IMR-90 (cell line): ENCODE data around the gene CDV3. TPM values are rescaled to one million over a fixed set of nuclear protein-coding genes. Genes with fewer than 3 reads are reported as not detected.

Experiments
- ATAC-seq: fragments of 200-7000 bp; cut with Tn5 transposase; 2 replicates; pipeline ENCODE4 v1.9.1; 2020; ENCODE audit warnings: low read depth, mild to moderate bottlenecking, moderate library complexity
- BruUV-seq: library from RNA; stranded (reverse); fragments of 400-500 nt; replicated peaks from 2 replicates; lab custom pipeline; 2021; lab: Mats Ljungman, UMichigan
- CTCF ChIA-PET: fragments of 300-600 bp; formaldehyde crosslinking; extraction: SDS; loops from one replicate; lab custom pipeline; 2021; ENCODE audit warnings: antibody characterized with exemption; lab: Yijun Ruan, JAX
- POLR2A ChIA-PET: fragments of 300-600 bp; sonication (Branson Sonifier 250); formaldehyde crosslinking; loops from one replicate; lab custom pipeline; 2022; ENCODE audit warnings: antibody characterized with exemption; ENCODE audit not compliant: unreplicated experiment; lab: Charles Lee
- DNase-seq: peaks from one replicate; pipeline ENCODE4 v3.0.0; 2013
- H2AFZ ChIP-seq: replicated peaks from 2 replicates; pipeline ENCODE3; 2013; ENCODE audit warnings: low read length, mild to moderate bottlenecking; ENCODE audit not compliant: poor library complexity
- H2AK5ac ChIP-seq: 2 replicates; pipeline ENCODE4 v1.6.1; 2013; ENCODE audit warnings: low read depth, low read length, inconsistent platforms
- H2AK9ac ChIP-seq: replicated peaks from 2 replicates; pipeline ENCODE3; 2013; ENCODE audit warnings: mild to moderate bottlenecking, low read depth, low read length, moderate library complexity; ENCODE audit not compliant: poor library complexity
- H2BK120ac ChIP-seq: 2 replicates; pipeline ENCODE4 v1.6.1; 2013; ENCODE audit warnings: low read depth, low read length, inconsistent platforms
- H2BK15ac ChIP-seq: 3 replicates; pipeline ENCODE4 v1.6.1; 2013; ENCODE audit warnings: low read depth, low read length, inconsistent platforms
- H2BK20ac ChIP-seq: 2 replicates; pipeline ENCODE4 v1.6.1; 2013; ENCODE audit warnings: low read depth, mild to moderate bottlenecking, inconsistent platforms, low read length, moderate library complexity
- H2BK5ac ChIP-seq: 2 replicates; pipeline ENCODE4 v1.6.1; 2013; ENCODE audit warnings: mild to moderate bottlenecking, low read depth, low read length, inconsistent platforms; ENCODE audit not compliant: poor library complexity, severe bottlenecking
- H3K14ac ChIP-seq: replicated peaks from 2 replicates; pipeline ENCODE4 v1.6.1; 2013; ENCODE audit warnings: low read depth, low read length, inconsistent platforms
- H3K18ac ChIP-seq: 2 replicates; pipeline ENCODE4 v1.6.1; 2013; ENCODE audit warnings: low read depth, low read length, control low read depth
- H3K23ac ChIP-seq: 2 replicates; pipeline ENCODE4 v1.6.1; 2013; ENCODE audit warnings: low read depth, low read length, inconsistent platforms
- H3K27ac ChIP-seq: 2 replicates; pipeline ENCODE4 v1.5.1; 2013; ENCODE audit warnings: mild to moderate bottlenecking, control low read depth, low read length; ENCODE audit not compliant: insufficient read depth
- H3K27me3 ChIP-seq: 2 replicates; pipeline ENCODE4 v1.6.1; 2013; ENCODE audit warnings: low read length; ENCODE audit not compliant: control insufficient read depth, insufficient read depth
- H3K36me3 ChIP-seq: 2 replicates; pipeline ENCODE4 v1.6.1; 2013; ENCODE audit warnings: low read length, mixed read lengths; ENCODE audit not compliant: control insufficient read depth, insufficient read depth
- H3K4ac ChIP-seq: 2 replicates; pipeline ENCODE4 v1.6.1; 2013; ENCODE audit warnings: low read depth, low read length, inconsistent platforms
- H3K4me1 ChIP-seq: 2 replicates; pipeline ENCODE4 v1.6.1; 2013; ENCODE audit warnings: low read length, mixed read lengths; ENCODE audit not compliant: control insufficient read depth, insufficient read depth
- H3K4me2 ChIP-seq: 2 replicates; pipeline ENCODE4 v1.6.1; 2013; ENCODE audit warnings: low read depth, mild to moderate bottlenecking, control low read depth, low read length, moderate library complexity
- H3K4me3 ChIP-seq: 2 replicates; pipeline ENCODE4 v1.5.1; 2013; ENCODE audit warnings: low read depth, mild to moderate bottlenecking, control low read depth, low read length, moderate library complexity; ENCODE audit not compliant: insufficient read depth
- H3K56ac ChIP-seq: 2 replicates; pipeline ENCODE4 v1.6.1; 2013; ENCODE audit warnings: low read length, inconsistent platforms; ENCODE audit not compliant: insufficient read depth; ENCODE audit errors: extremely low read depth
- H3K79me1 ChIP-seq, 2 experiments: 2 replicates each; pipeline ENCODE4 v1.6.1; 2013; ENCODE audit warnings: low read length in 2 of 2, inconsistent platforms in 1 of 2, low read depth in 1 of 2
- H3K9ac ChIP-seq: 2 replicates; pipeline ENCODE4 v1.6.1; 2013; ENCODE audit warnings: low read depth, low read length, control low read depth
- H3K9me1 ChIP-seq: 2 replicates; pipeline ENCODE4 v1.6.1; 2013; ENCODE audit warnings: low read length, inconsistent platforms; ENCODE audit not compliant: insufficient read depth
- H3K9me3 ChIP-seq: 2 replicates; pipeline ENCODE4 v1.6.1; 2013; ENCODE audit warnings: low read length; ENCODE audit not compliant: control insufficient read depth, insufficient read depth
- H4K20me1 ChIP-seq: 2 replicates; pipeline ENCODE4 v1.6.1; 2013; ENCODE audit warnings: low read length, inconsistent platforms; ENCODE audit not compliant: insufficient read depth
- H4K5ac ChIP-seq: 2 replicates; pipeline ENCODE4 v1.6.1; 2013; ENCODE audit warnings: mild to moderate bottlenecking, low read depth, low read length, control low read depth
- H4K8ac ChIP-seq, 2 experiments: 2 replicates each; pipeline ENCODE4 v1.6.1; 2013; ENCODE audit warnings: low read depth in 2 of 2, low read length in 2 of 2, control low read depth in 1 of 2, inconsistent platforms in 1 of 2
- H4K91ac ChIP-seq: 2 replicates; pipeline ENCODE4 v1.6.1; 2013; ENCODE audit warnings: low read depth, low read length, inconsistent platforms; ENCODE audit not compliant: insufficient read depth
- CEBPB ChIP-seq: IDR thresholded peaks from 2 replicates; pipeline ENCODE4 v1.6.1; 2012; ENCODE audit warnings: low read depth, low read length, improper control_type of control experiment
- SMC3 ChIP-seq: fragments of 150-350 bp; IDR thresholded peaks from 2 replicates; pipeline ENCODE4 v1.6.1; 2016; ENCODE audit warnings: low read depth, mild to moderate bottlenecking, antibody characterized with exemption, low read length, moderate library complexity
- WGBS, 2 experiments: methylation state at CpG; one replicate each; pipeline versions ENCODE4 v1.1.5 to v1.1.7; 2013; ENCODE audit warnings: missing lambda C conversion rate in 2 of 2; ENCODE audit not compliant: insufficient read length in 1 of 2; ENCODE audit errors: extremely low coverage in 2 of 2; 5-methylcytosine and 5-hydroxymethylcytosine counted together
- dilution Hi-C: fragments of 300-500 bp; cut with HindIII; formaldehyde crosslinking; loops from one replicate; pipeline ENCODE4 v1.14.3; 2018; ENCODE audit warnings: low sequenced_read_pairs; ENCODE audit not compliant: unreplicated experiment
- in situ Hi-C: fragments of 300-500 bp; cut with MboI; formaldehyde crosslinking; loops from 3 replicates; pipeline ENCODE4 v1.14.3; 2019; ENCODE audit warnings: low sequenced_read_pairs, inconsistent platforms, mixed read lengths
- intact Hi-C: fragments of 100-400 bp; cut with micrococcal nuclease; formaldehyde crosslinking; loops from 2 replicates; pipeline ENCODE4 v1.10.0; 2022
- polyA plus RNA-seq, 3 experiments: library from polyadenylated mRNA; depleted of rRNA; stranded (reverse); fragments of >200 nt; gene quantifications; 2 replicates each; pipeline ENCODE4 v1.2.3, GENCODE V29; 2012; ENCODE audit warnings: low replicate concordance in 1 of 3
- total RNA-seq: library from RNA; depleted of rRNA; stranded (reverse); fragments of >200 nt; gene quantifications from 2 replicates; pipeline ENCODE4 v1.2.3, GENCODE V29; 2012

Gene CDV3
- total and polyA plus RNA-seq, 2 of the 4 experiments (the other 2 are of a cell fraction): 93.6 to 120 TPM

GRCh38 chr3:133620066-133620784 is 46.7 kb downstream of the CDV3 start:
- dilution Hi-C loops: no loop called here
- in situ Hi-C loops: loop anchor here (25.0 kb wide), 2 partner anchors 908 to 1133 kb away; partner anchors contain the start of gene NPHP3
- no peak overlapping the region for H3K23ac ChIP-seq
- no peak overlapping the region for H2AK5ac ChIP-seq
- no peak overlapping the region for H4K91ac ChIP-seq
- H3K4ac ChIP-seq: no peak overlapping the region
- no peaks in the 10 kb centered on the region for H4K20me1 ChIP-seq
- no peak overlapping the region for H3K18ac ChIP-seq
- no peak overlapping the region for H3K27ac ChIP-seq
- H3K4me2 ChIP-seq: no peak overlapping the region
- intact Hi-C loops: loop anchor here (2.0 kb wide), 1 partner anchor 17 kb away; no protein-coding TSS in a partner anchor
- H2BK120ac ChIP-seq: no peak overlapping the region
- no peak overlapping the region for H2AFZ ChIP-seq
- no peak overlapping the region for H2BK20ac ChIP-seq
- no peak overlapping the region for H3K14ac ChIP-seq
- WGBS, 2 experiments: 95% methylated on average over 8 of the region's 13 CpGs; no CpG with 5 or more reads in 1 of the 2 experiments
- H3K79me1 ChIP-seq: peaks cover 0 to 4% of the 10 kb centered on the region in 2 experiments; a peak in 1 of 4 replicates
- H3K9me3 ChIP-seq: no peaks in the 10 kb centered on the region
- DNase-seq: no peak
- ChIA-PET POLR2A (interaction anchor here (0.6 kb wide), 1 partner anchor 10 kb away, joined by 7 read pairs; no protein-coding TSS in a partner anchor), CTCF (no interaction called here)
- BruUV-seq: no TSS peak
- no peak overlapping the region for H2BK15ac ChIP-seq
- ATAC-seq: no peak
- H3K9ac ChIP-seq: no peak overlapping the region
- H3K4me3 ChIP-seq: no peak overlapping the region
- H2BK5ac ChIP-seq: no peak overlapping the region
- H2AK9ac ChIP-seq: no peak overlapping the region
- H4K8ac ChIP-seq: no peak overlapping the region
- no peak for TF ChIP-seq CEBPB
- TF ChIP-seq SMC3: no peak
- no peaks in the 10 kb centered on the region; the same call in 1 of the 2 replicates for H3K4me1 ChIP-seq
- no peaks in the 10 kb centered on the region for H3K27me3 ChIP-seq
- no peak overlapping the region for H3K56ac ChIP-seq
- H3K36me3 ChIP-seq: peaks cover 32% of the 10 kb centered on the region
- no peaks in the 10 kb centered on the region for H3K9me1 ChIP-seq
- H4K5ac ChIP-seq: no peak overlapping the region
